IPS-15b (cell line): ENCODE measurements around the gene PLEK2.
A peak's percentile ranks its signal among the peaks of the same experiment; 100 is the strongest.
"Not testable (repeated sequence)": the region's sequence is repeated elsewhere in the genome, so short reads cannot be mapped to it uniquely, and the experiment has no call there.

Experiments
- H3K27me3 ChIP-seq: one replicate; pipeline ENCODE4 v1.6.1; 2013; ENCODE audit warnings: low read length; ENCODE audit not compliant: control insufficient read depth, insufficient read depth
- H3K36me3 ChIP-seq: one replicate; pipeline ENCODE4 v1.6.1; 2013; ENCODE audit warnings: low read length; ENCODE audit not compliant: control insufficient read depth, insufficient read depth
- H3K4me1 ChIP-seq: one replicate; pipeline ENCODE4 v1.6.1; 2013; ENCODE audit warnings: mild to moderate bottlenecking, low read length; ENCODE audit not compliant: control insufficient read depth, insufficient read depth
- H3K4me3 ChIP-seq: one replicate; pipeline ENCODE4 v1.5.1; 2013; ENCODE audit warnings: low read depth, low read length
- H3K9ac ChIP-seq: one replicate; pipeline ENCODE4 v1.6.1; 2013; ENCODE audit warnings: low read depth, mild to moderate bottlenecking, low read length
- H3K9me3 ChIP-seq: one replicate; pipeline ENCODE4 v1.6.1; 2013; ENCODE audit warnings: mild to moderate bottlenecking, low read length; ENCODE audit not compliant: control insufficient read depth, insufficient read depth

Gene PLEK2

GRCh38 chr14:67411820-67412421 lies at the start of gene PLEK2:
PLEK2 (minus strand) TSS chr14:67412165; CDS start chr14:67412059, 106 bp downstream.
- peak within 1 kb of the TSS; percentile 60 for H3K9ac ChIP-seq

GRCh38 chr14:67461341-67461985 lies 49.5 kb upstream of the PLEK2 start:
- H3K4me3 ChIP-seq = no peak overlapping the region
- no peaks in the 10 kb centered on the region for H3K27me3 ChIP-seq
- no peaks in the 10 kb centered on the region for H3K36me3 ChIP-seq
- H3K9me3 ChIP-seq = no peaks in the 10 kb centered on the region
- peaks cover 11% of the 10 kb centered on the region for H3K4me1 ChIP-seq
- H3K9ac ChIP-seq = no peak overlapping the region

More at GRCh38 chr14:67411820-67412421, at the start of gene PLEK2:
- H3K9me3 ChIP-seq = no peaks in the 10 kb centered on the region
- H3K27me3 ChIP-seq = peaks cover 30% of the 10 kb centered on the region
- no peaks in the 10 kb centered on the region for H3K4me1 ChIP-seq
- no peaks in the 10 kb centered on the region for H3K36me3 ChIP-seq
- H3K4me3 ChIP-seq = peak within 1 kb of the TSS; percentile 62

- Histone ChIP-seq H3K4me3 (no peak overlapping the region), H3K27me3 (no peaks in the 10 kb centered on the region), H3K9ac (no peak overlapping the region), H3K36me3 (no peaks in the 10 kb centered on the region), H3K9me3 (no peaks in the 10 kb centered on the region), H3K4me1 (peaks cover 11% of the 10 kb centered on the region)
Observed at GRCh38 chr14:67459336-67459735, 47.4 kb upstream of the PLEK2 start.

GRCh38 chr14:67457782-67458181 lies 45.8 kb upstream of the PLEK2 start:
- no peak overlapping the region for H3K9ac ChIP-seq
- H3K9me3 ChIP-seq = no peaks in the 10 kb centered on the region
- H3K27me3 ChIP-seq = no peaks in the 10 kb centered on the region
- peaks cover 11% of the 10 kb centered on the region for H3K4me1 ChIP-seq
- H3K4me3 ChIP-seq = no peak overlapping the region
- H3K36me3 ChIP-seq = no peaks in the 10 kb centered on the region

DNA sequence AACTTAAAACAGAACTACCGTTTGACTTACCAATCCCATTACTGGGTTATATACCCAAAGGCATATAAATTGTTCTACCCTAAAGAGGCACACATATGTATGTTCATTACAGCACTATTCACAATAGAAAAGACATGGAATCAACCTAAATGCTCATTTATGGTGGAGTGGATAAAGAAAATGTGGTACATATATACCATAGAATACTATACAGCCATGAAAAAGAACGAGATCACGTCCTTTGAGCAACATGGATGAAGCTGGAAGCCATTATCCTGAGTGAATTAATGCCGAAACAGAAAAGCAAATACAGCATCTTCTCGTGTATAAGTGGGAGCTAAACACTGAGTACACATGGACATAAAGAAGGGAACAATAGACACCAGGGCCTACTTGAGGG lies 44.8 kb upstream of the PLEK2 start:
- H3K4me1 ChIP-seq = peaks cover 11% of the 10 kb centered on the region

DNA sequence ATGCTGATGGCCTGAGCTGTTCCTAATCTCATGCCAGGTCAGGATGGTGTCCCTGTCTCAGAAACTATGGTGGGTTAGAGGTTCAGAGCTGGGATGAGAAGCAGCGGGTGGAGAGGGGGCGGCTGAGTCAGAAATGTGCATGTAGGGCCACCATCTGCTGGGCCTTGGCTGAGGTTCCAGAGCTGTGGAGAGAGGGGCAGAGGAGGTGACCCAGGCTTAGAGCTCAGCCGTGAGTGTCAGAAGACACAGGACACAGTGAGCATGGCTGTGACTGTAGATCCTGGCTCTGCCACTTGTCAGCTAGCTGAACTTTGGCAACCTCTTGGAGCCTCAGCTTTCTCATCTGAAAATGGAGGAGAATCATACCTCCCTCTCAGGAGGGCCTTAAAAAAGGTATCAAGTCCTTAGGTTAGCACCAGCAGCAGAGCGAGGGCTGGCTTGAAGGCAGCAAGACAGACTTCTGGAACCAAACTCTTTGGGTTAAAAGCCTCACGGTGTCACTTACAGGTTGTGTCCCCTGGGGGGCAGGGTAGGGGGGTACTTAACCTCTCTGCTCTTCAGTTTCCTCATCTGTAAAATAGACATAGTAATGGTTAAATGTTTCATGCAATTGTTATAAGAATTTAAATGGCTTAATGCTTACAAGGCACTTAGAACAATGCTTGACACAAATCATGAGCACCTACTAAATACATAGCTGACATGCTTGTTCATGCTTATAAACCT lies 41.8 kb upstream of the PLEK2 start:
- Histone ChIP-seq H3K27me3 (no peaks in the 10 kb centered on the region), H3K4me3 (no peak overlapping the region), H3K36me3 (no peaks in the 10 kb centered on the region), H3K9me3 (no peaks in the 10 kb centered on the region), H3K9ac (no peak overlapping the region), H3K4me1 (peaks cover 8% of the 10 kb centered on the region)

More for the DNA sequence above, 44.8 kb upstream of the PLEK2 start:
- no peak overlapping the region for H3K4me3 ChIP-seq
- H3K9me3 ChIP-seq = no peaks in the 10 kb centered on the region
- H3K36me3 ChIP-seq = no peaks in the 10 kb centered on the region
- no peak overlapping the region for H3K9ac ChIP-seq
- no peaks in the 10 kb centered on the region for H3K27me3 ChIP-seq

DNA sequence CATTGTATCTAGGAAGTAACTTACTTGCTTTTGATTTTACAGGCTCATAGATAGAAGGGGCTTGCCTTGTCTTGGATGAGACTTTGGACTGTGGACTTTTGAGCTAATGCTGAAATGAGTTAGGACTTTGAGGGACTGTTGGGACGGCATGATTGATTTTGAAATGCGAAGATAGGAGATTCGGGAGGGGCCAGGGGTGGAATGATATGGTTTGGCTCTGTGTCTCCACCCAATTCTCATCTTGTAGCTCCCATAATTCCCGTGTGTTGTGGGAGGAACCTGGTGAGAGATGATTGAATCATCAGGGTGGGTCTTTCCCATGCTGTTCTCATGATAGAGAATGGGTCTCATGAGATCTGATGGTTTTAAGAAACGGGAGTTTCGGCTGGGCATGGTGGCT lies 39.7 kb upstream of the PLEK2 start:
- H3K27me3 ChIP-seq, H3K4me1 ChIP-seq, H3K9me3 ChIP-seq, H3K4me3 ChIP-seq, H3K9ac ChIP-seq, H3K36me3 ChIP-seq: not testable (repeated sequence)

DNA sequence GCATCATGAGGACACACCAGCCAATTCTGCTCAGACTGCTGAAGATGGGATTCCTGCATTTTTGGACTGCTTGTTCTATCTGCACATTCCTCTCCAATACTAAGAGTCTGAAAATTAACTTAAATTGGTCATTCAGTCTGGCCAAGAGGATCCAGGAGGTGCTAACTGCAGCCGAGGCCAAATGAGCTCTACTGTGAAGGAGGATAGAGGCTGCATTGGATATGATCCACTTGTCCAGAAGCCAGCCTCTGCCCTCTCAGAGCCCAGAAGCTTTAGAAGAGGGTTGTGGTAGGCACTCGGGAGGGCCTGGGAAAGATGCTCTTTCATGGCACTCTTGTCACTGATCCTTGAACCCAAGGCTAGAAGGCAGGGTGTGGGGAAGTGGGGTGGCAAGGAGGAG lies 37.1 kb upstream of the PLEK2 start:
- no peaks in the 10 kb centered on the region for H3K36me3 ChIP-seq
- no peaks in the 10 kb centered on the region for H3K27me3 ChIP-seq
- peaks cover 5% of the 10 kb centered on the region for H3K4me1 ChIP-seq
- no peaks in the 10 kb centered on the region for H3K9me3 ChIP-seq
- no peak overlapping the region for H3K4me3 ChIP-seq
- no peak overlapping the region for H3K9ac ChIP-seq

DNA sequence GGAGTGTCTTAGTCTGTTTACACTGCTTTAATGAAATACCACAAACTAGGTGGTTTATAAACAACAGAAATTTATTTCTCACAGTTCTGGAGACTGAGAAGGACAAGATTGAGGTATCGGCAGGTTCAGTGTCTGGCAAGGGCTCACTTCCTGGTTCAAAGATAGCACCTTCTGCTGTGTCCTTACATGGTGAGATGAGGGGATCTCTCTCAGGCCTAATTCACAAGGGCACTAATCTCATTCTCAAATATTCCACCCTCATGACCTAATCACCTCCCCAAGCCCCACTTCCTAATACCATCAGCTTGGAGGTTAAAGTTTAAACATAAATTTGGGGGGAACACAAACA lies 35.0 kb upstream of the PLEK2 start:
- Histone ChIP-seq H3K4me1 (peaks cover 9% of the 10 kb centered on the region), H3K27me3 (no peaks in the 10 kb centered on the region), H3K4me3 (no peak overlapping the region), H3K9ac (no peak overlapping the region), H3K9me3 (no peaks in the 10 kb centered on the region), H3K36me3 (no peaks in the 10 kb centered on the region)

- H3K27me3 ChIP-seq = no peaks in the 10 kb centered on the region
- H3K9me3 ChIP-seq = no peaks in the 10 kb centered on the region
- H3K4me1 ChIP-seq = peaks cover 9% of the 10 kb centered on the region
- H3K4me3 ChIP-seq = no peak overlapping the region
- no peaks in the 10 kb centered on the region for H3K36me3 ChIP-seq
- H3K9ac ChIP-seq = no peak overlapping the region
Observed at GRCh38 chr14:67446371-67447032, 34.5 kb upstream of the PLEK2 start.

- Histone ChIP-seq H3K9ac (no peak overlapping the region), H3K4me3 (no peak overlapping the region), H3K9me3 (no peaks in the 10 kb centered on the region), H3K4me1 (peaks cover 9% of the 10 kb centered on the region), H3K36me3 (no peaks in the 10 kb centered on the region), H3K27me3 (no peaks in the 10 kb centered on the region)
Observed at GRCh38 chr14:67444395-67444794, 32.4 kb upstream of the PLEK2 start.
